ENCODE measurements around the gene AQP12A. TPM values are rescaled to one million over a fixed set of nuclear protein-coding genes. Genes with fewer than 3 reads are reported as not detected.
A peak's percentile ranks its signal among the peaks of the same experiment; 100 is the strongest.
"Not testable (repeated sequence)": the region's sequence is repeated elsewhere in the genome, so short reads cannot be mapped to it uniquely, and the experiment has no call there.

The AQP12A gene
- total RNA-seq, 1 donor from 2014 or later, result not detected

- no peak for DNase-seq (ENCODE audit: low spot score)
- intact Hi-C loops (cut with DNase I), result no loop called here
- ATAC-seq, result no peak
Measured at GRCh38 chr2:240655931-240656886, 35.5 kb upstream of the AQP12A start.

GRCh38 chr2:240659883-240660282 is 31.8 kb upstream of the AQP12A start:
- intact Hi-C loops (cut with DNase I); ATAC-seq; DNase-seq (ENCODE audit: low spot score): not testable (repeated sequence)

- intact Hi-C loops (cut with DNase I), result no loop called here
- no peak for ATAC-seq
- DNase-seq (ENCODE audit: low spot score), result no peak
Measured at GRCh38 chr2:240662681-240663080, 29.0 kb upstream of the AQP12A start.

- intact Hi-C loops (cut with DNase I), result no loop called here
- DNase-seq (ENCODE audit: low spot score), result no peak
- ATAC-seq, result no peak
Measured at GRCh38 chr2:240663546-240664190, 28.0 kb upstream of the AQP12A start.

- DNase-seq (ENCODE audit: low spot score), result no peak
- ATAC-seq, result no peak
- intact Hi-C loops (cut with DNase I), result no loop called here
Measured at GRCh38 chr2:240664622-240665021, 27.0 kb upstream of the AQP12A start.

- no peak for ATAC-seq
- DNase-seq (ENCODE audit: low spot score), result no peak
- intact Hi-C loops (cut with DNase I), result no loop called here
Measured at GRCh38 chr2:240670402-240670801, 21.3 kb upstream of the AQP12A start.

- ATAC-seq, result no peak
- intact Hi-C loops (cut with DNase I), result no loop called here
- DNase-seq (ENCODE audit: low spot score), result no peak
Measured at GRCh38 chr2:240670950-240671349, 20.7 kb upstream of the AQP12A start.

- DNase-seq (ENCODE audit: low spot score) (no peak), ATAC-seq (no peak)
- intact Hi-C loops (cut with DNase I), result no loop called here
Measured at GRCh38 chr2:240672076-240672700, 19.5 kb upstream of the AQP12A start.

- DNase-seq (ENCODE audit: low spot score) (no peak), ATAC-seq (no peak)
- intact Hi-C loops (cut with DNase I), result no loop called here
Measured at GRCh38 chr2:240672701-240673190, 18.9 kb upstream of the AQP12A start.

- DNase-seq (ENCODE audit: low spot score); ATAC-seq; intact Hi-C loops (cut with DNase I): not testable (repeated sequence)
Measured at GRCh38 chr2:240674461-240675184, 17.0 kb upstream of the AQP12A start.

- DNase-seq (ENCODE audit: low spot score); intact Hi-C loops (cut with DNase I): not testable (repeated sequence)
- ATAC-seq, result peak; percentile 67
Measured at GRCh38 chr2:240675345-240675744, 16.3 kb upstream of the AQP12A start.

GRCh38 chr2:240678043-240678442 is 13.6 kb upstream of the AQP12A start:
- ATAC-seq, result peak; percentile 37
- DNase-seq (ENCODE audit: low spot score); intact Hi-C loops (cut with DNase I): not testable (repeated sequence)

- intact Hi-C loops (cut with DNase I); DNase-seq (ENCODE audit: low spot score); ATAC-seq: not testable (repeated sequence)
Measured at GRCh38 chr2:240678909-240679308, 12.8 kb upstream of the AQP12A start.

- DNase-seq (ENCODE audit: low spot score); ATAC-seq; intact Hi-C loops (cut with DNase I): not testable (repeated sequence)
Measured at GRCh38 chr2:240680185-240680584, 11.5 kb upstream of the AQP12A start.

GRCh38 chr2:240682431-240683224 is 9.0 kb upstream of the AQP12A start, which contains the start of gene AQP12B:
TSS of gene AQP12B (minus strand) at chr2:240682885. CDS start at chr2:240682837, 48 bp downstream.
- intact Hi-C loops (cut with DNase I); DNase-seq (ENCODE audit: low spot score); ATAC-seq: not testable (repeated sequence)

- ATAC-seq; DNase-seq (ENCODE audit: low spot score); intact Hi-C loops (cut with DNase I): not testable (repeated sequence)
Measured at GRCh38 chr2:240683329-240683979, 8.2 kb upstream of the AQP12A start.

- DNase-seq (ENCODE audit: low spot score); intact Hi-C loops (cut with DNase I); ATAC-seq: not testable (repeated sequence)
Measured at GRCh38 chr2:240683980-240684728, 7.5 kb upstream of the AQP12A start.
